Tongue (tissue), 3 donors: ENCODE results near the gene KRTAP2-2. TPM values are rescaled to one million over a fixed set of nuclear protein-coding genes. Genes with fewer than 3 reads are reported as not detected.
A peak's percentile ranks its signal among the peaks of the same experiment; 100 is the strongest.

Experiments
- DNase-seq: peaks from one replicate; pipeline ENCODE4 v3.0.0-alpha.2; 2015
- small RNA-seq: library from RNA; depleted of rRNA; stranded (forward); fragments of <200 nt; gene quantifications from one replicate; pipeline ENCODE3, GENCODE V24; 2014; ENCODE audit warnings: low replicate concordance
- total RNA-seq: library from RNA; depleted of rRNA; stranded (reverse); fragments of >200 nt; gene quantifications from one replicate; pipeline ENCODE4 v1.2.3, GENCODE V29; 2014

Gene KRTAP2-2
- total RNA-seq, 1 donor from 2014 or later, result not detected

GRCh38 chr17:41020336-41020735 lies 34.7 kb downstream of the KRTAP2-2 start:
- no peak for DNase-seq

DNA sequence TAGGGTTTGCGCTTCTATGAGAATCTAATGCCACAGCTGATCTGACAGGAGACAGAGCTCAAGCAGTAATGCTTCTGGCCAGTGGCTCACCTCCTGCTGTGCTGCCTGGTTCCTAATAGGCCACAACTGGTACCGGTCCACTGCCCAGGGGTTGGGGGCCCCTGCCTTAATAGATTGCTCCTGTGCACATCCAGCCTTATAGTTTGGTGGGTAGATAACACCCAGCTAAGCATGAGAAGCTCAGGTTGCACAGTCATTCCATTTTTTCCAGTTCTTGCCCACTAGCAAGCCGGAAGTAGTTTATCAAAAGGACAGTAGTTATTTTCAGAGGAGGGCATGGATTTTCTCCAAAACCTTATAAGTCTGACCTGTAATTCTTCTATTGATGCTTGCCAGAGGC lies 35.6 kb downstream of the KRTAP2-2 start:
- DNase-seq, result no peak

- DNase-seq, result no peak
Observed at GRCh38 chr17:41018541-41018940, 36.5 kb downstream of the KRTAP2-2 start.

- DNase-seq, result no peak
Observed at GRCh38 chr17:41016578-41017215, 38.3 kb downstream of the KRTAP2-2 start.

- no peak for DNase-seq
Observed at GRCh38 chr17:41015454-41015853, 39.6 kb downstream of the KRTAP2-2 start.

GRCh38 chr17:41013606-41014005 lies 41.4 kb downstream of the KRTAP2-2 start:
- peak; percentile 73 for DNase-seq

DNA sequence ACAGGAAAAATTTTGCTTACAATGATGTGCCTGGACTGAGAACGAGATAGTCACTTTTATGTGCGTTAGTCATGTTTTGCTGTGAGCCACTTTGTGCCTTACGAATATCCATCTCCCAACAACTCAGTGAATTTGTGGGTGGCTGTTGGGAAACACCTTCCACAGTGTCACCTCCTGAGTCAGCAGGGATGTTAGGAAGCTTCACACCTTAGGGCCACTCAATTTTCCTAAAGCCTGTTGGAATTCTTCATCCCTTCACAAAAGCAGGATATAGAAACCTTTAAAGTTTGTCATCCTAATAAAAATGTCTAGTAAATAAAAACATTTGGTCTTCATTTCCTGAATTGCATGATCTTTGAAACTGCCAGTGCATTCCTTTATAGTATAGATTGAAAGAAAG lies 41.8 kb downstream of the KRTAP2-2 start:
- no peak for DNase-seq

DNA sequence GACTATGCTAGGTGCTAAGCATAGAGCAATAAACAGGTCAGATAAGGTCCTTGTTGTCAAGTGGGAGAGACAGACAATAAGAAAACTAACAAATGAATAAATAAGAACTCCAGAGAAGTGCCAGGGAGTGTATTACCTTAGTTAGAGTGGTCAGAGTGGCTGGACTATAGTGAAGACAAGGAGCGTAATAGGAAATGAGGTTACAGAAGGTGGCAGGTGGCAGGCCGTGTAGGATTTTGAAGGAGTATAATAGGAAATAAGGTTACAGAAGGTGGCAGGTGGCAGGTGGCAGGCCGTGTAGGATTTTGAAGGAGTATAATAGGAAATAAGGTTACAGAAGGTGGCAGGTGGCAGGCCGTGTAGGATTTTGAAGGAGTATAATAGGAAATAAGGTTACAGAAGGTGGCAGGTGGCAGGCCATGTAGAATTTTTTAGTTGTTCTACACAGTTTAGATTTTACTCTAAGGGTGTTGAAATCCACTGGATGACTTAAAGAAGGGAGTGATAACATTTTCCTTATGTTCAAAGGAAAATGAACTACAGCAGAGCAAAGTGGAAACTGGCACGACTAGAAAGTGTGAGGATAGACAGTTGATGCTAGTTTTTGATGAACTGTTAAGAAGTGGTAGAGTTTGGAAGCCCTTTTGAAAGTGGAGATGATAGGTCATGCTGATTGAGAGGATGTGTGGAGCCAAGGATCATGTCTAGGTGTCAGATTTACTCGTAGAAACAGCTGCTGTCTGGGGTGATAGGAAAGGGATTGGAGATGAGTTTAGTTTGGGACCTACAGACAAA lies 42.5 kb downstream of the KRTAP2-2 start:
- peak; percentile 44 for DNase-seq

DNA sequence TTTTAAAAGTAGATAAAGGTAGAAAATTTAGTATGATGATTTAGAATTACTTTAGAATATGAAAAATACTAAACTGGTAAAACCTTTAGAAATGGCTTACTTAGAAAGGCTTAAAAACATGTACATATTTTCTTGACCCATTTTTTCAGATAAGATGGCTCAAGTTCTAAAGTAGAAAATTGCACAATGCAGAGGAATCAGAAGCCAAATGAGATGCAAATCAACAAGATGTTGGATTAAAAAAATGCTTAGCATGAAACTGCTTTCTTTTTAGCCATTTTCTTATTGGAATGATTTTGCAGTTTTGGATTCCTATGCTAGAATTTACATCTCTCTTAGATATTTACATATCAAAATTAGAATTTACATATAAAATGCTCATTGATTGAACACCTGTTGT lies 44.6 kb downstream of the KRTAP2-2 start:
- DNase-seq, result no peak

DNA sequence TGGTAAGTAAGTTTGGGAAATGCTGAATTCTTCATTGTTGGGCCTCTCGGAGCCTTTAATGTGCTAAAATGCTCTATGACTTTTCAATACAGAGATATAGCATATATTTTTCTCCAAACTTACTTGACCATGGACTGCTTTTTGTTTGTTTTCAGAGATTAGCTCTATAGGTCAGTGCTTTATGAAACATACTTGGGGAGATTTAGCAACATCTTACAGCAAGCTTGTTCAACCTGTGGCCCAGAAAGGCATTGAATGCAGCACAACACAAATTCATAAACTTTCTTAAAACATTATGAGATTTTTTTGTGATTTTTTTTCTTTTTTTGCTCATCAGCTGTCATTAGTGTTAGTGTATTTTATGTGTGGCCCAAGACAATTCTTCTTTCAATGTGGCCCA lies 45.1 kb downstream of the KRTAP2-2 start:
- DNase-seq, result no peak

GRCh38 chr17:41009301-41009760 lies 45.7 kb downstream of the KRTAP2-2 start:
- no peak for DNase-seq

- DNase-seq, result peak; percentile 16
Observed at GRCh38 chr17:41008811-41009210, 46.2 kb downstream of the KRTAP2-2 start, which contains the start of gene KRTAP3-1. KRTAP3-1 (minus strand) TSS chr17:41009128; CDS start chr17:41009074, 54 bp downstream.

Small RNA genes within 50 kb of the gene (small RNA-seq; reads per million reads assigned to genes)
- gene KRTAP3-4P, result not detected

Other genes starting within 250 kb of the KRTAP2-2 start
- 13.6 TPM for gene KRT10, start 232.6 kb downstream of the KRTAP2-2 start, total RNA-seq
- not detected for gene KRT12, start 188.0 kb downstream of the KRTAP2-2 start, total RNA-seq
- gene KRT20, start 170.0 kb downstream of the KRTAP2-2 start, total RNA-seq, result 0.51 TPM
- gene KRT23, start 117.6 kb downstream of the KRTAP2-2 start, total RNA-seq, result 26.3 TPM
- gene KRT39, start 88.3 kb downstream of the KRTAP2-2 start, total RNA-seq, result 1.8 TPM
- 7.7 TPM for gene KRT40, start 70.9 kb downstream of the KRTAP2-2 start, total RNA-seq
- gene KRTAP3-3, start 61.1 kb downstream of the KRTAP2-2 start, total RNA-seq, result not detected
- gene KRTAP3-2, start 55.3 kb downstream of the KRTAP2-2 start, total RNA-seq, result not detected
- gene KRTAP3-1, start 46.1 kb downstream of the KRTAP2-2 start, total RNA-seq, result not detected
- not detected for gene KRTAP1-5, start 28.0 kb downstream of the KRTAP2-2 start, total RNA-seq
- not detected for gene KRTAP1-4, start 25.0 kb downstream of the KRTAP2-2 start, total RNA-seq
- gene KRTAP1-3, start 20.4 kb downstream of the KRTAP2-2 start, total RNA-seq, result not detected
- gene KRTAP1-1, start 13.8 kb downstream of the KRTAP2-2 start, total RNA-seq, result not detected
- not detected for gene KRTAP2-1, start 7.9 kb downstream of the KRTAP2-2 start, total RNA-seq
- not detected for gene KRTAP2-3, start 4.9 kb upstream of the KRTAP2-2 start, total RNA-seq
- gene KRTAP2-4, start 10.6 kb upstream of the KRTAP2-2 start, total RNA-seq, result not detected
- gene KRTAP4-7, start 28.9 kb upstream of the KRTAP2-2 start, total RNA-seq, result not detected
- not detected for gene KRTAP4-8, start 42.9 kb upstream of the KRTAP2-2 start, total RNA-seq
- not detected for gene KRTAP4-16, start 47.0 kb upstream of the KRTAP2-2 start, total RNA-seq
- not detected for gene KRTAP4-9, start 50.2 kb upstream of the KRTAP2-2 start, total RNA-seq
- not detected for gene KRTAP4-11, start 63.1 kb upstream of the KRTAP2-2 start, total RNA-seq
- not detected for gene KRTAP4-12, start 69.0 kb upstream of the KRTAP2-2 start, total RNA-seq
- gene KRTAP4-6, start 85.3 kb upstream of the KRTAP2-2 start, total RNA-seq, result not detected
- gene KRTAP4-5, start 94.6 kb upstream of the KRTAP2-2 start, total RNA-seq, result not detected
- gene KRTAP4-4, start 105.5 kb upstream of the KRTAP2-2 start, total RNA-seq, result not detected
- gene KRTAP4-3, start 113.0 kb upstream of the KRTAP2-2 start, total RNA-seq, result not detected
- not detected for gene KRTAP4-2, start 123.0 kb upstream of the KRTAP2-2 start, total RNA-seq
- gene KRTAP4-1, start 129.7 kb upstream of the KRTAP2-2 start, total RNA-seq, result not detected
- not detected for gene KRTAP9-1, start 134.7 kb upstream of the KRTAP2-2 start, total RNA-seq
- not detected for gene KRTAP9-2, start 171.4 kb upstream of the KRTAP2-2 start, total RNA-seq
- not detected for gene KRTAP9-3, start 177.2 kb upstream of the KRTAP2-2 start, total RNA-seq
- not detected for gene KRTAP9-8, start 182.8 kb upstream of the KRTAP2-2 start, total RNA-seq
- not detected for gene KRTAP9-4, start 194.5 kb upstream of the KRTAP2-2 start, total RNA-seq
- not detected for gene KRTAP9-9, start 200.2 kb upstream of the KRTAP2-2 start, total RNA-seq
- not detected for gene KRTAP9-6, start 210.1 kb upstream of the KRTAP2-2 start, total RNA-seq
- gene KRTAP9-7, start 220.5 kb upstream of the KRTAP2-2 start, total RNA-seq, result not detected
- gene KRTAP29-1, start 247.6 kb upstream of the KRTAP2-2 start, total RNA-seq, result not detected